Inflammatory macrophage treated with lipopolysaccharide for 4 hours (primary cell): ENCODE data around the gene CDC42BPG.
"Not testable (repeated sequence)": the region's sequence is repeated elsewhere in the genome, so short reads cannot be mapped to it uniquely, and the experiment has no call there.

Source experiments
- DNase-seq: peaks from one replicate; pipeline ENCODE4 v3.0.0-alpha.2; 2020

The CDC42BPG gene

GRCh38 chr11:64846998-64847666 is 2.7 kb upstream of the CDC42BPG start:
- DNase-seq, result peak; percentile 93

- not testable (repeated sequence) for DNase-seq
Measured at GRCh38 chr11:64845776-64846129, 1.3 kb upstream of the CDC42BPG start.

- DNase-seq, result no peak
Measured at GRCh38 chr11:64845129-64845775, 799 bp upstream of the CDC42BPG start.

- no peak for DNase-seq
Measured at GRCh38 chr11:64843686-64844329, 645 bp downstream of the CDC42BPG start.

- no peak for DNase-seq
Measured at GRCh38 chr11:64842851-64843685, 1.4 kb downstream of the CDC42BPG start.

- no peak for DNase-seq
Measured at GRCh38 chr11:64842366-64842759, 2.1 kb downstream of the CDC42BPG start.

GRCh38 chr11:64841592-64842365 is 2.7 kb downstream of the CDC42BPG start:
- no peak for DNase-seq

- no peak for DNase-seq
Measured at GRCh38 chr11:64839887-64840782, 4.3 kb downstream of the CDC42BPG start.

- DNase-seq, result no peak
Measured at GRCh38 chr11:64839335-64839734, 5.1 kb downstream of the CDC42BPG start.

GRCh38 chr11:64838600-64839334 is 5.7 kb downstream of the CDC42BPG start:
- no peak for DNase-seq

- DNase-seq, result no peak
Measured at GRCh38 chr11:64837887-64838351, 6.5 kb downstream of the CDC42BPG start.

- DNase-seq, result no peak
Measured at GRCh38 chr11:64836448-64837072, 7.9 kb downstream of the CDC42BPG start.

- DNase-seq, result no peak
Measured at GRCh38 chr11:64835616-64836447, 8.6 kb downstream of the CDC42BPG start.

- DNase-seq, result no peak
Measured at GRCh38 chr11:64834723-64835615, 9.5 kb downstream of the CDC42BPG start.

- no peak for DNase-seq
Measured at GRCh38 chr11:64834031-64834722, 10.3 kb downstream of the CDC42BPG start.

GRCh38 chr11:64833509-64833908 is 10.9 kb downstream of the CDC42BPG start:
- DNase-seq, result no peak

- DNase-seq, result no peak
Measured at GRCh38 chr11:64833198-64833502, 11.3 kb downstream of the CDC42BPG start.
